Endodermal cell (in vitro differentiated cells): ENCODE data around the gene GTPBP1. TPM values are rescaled to one million over a fixed set of nuclear protein-coding genes. Genes with fewer than 3 reads are reported as not detected.
A peak's percentile ranks its signal among the peaks of the same experiment; 100 is the strongest.

Experiments used
- DNase-seq: peaks from one replicate; pipeline ENCODE4 v3.0.0-alpha.2; 2017
- H3K27ac ChIP-seq: 2 replicates; pipeline ENCODE4 v1.5.1; 2013; ENCODE audit warnings: mild to moderate bottlenecking, low read depth, low read length, moderate library complexity
- H3K27me3 ChIP-seq: 2 replicates; pipeline ENCODE4 v1.6.1; 2013; ENCODE audit warnings: mild to moderate bottlenecking, low read length, moderate library complexity; ENCODE audit not compliant: insufficient read depth, control insufficient read depth, poor library complexity, severe bottlenecking
- H3K36me3 ChIP-seq: 2 replicates; pipeline ENCODE4 v1.7.0; 2013; ENCODE audit warnings: mild to moderate bottlenecking, low read length, moderate library complexity; ENCODE audit not compliant: control insufficient read depth, insufficient read depth
- H3K4me1 ChIP-seq: one replicate; pipeline ENCODE4 v1.7.0; 2013; ENCODE audit warnings: low read length; ENCODE audit not compliant: control insufficient read depth, insufficient read depth
- H3K4me3 ChIP-seq: 2 replicates; pipeline ENCODE4 v1.5.1; 2013; ENCODE audit warnings: mild to moderate bottlenecking, low read length, moderate library complexity
- H3K9ac ChIP-seq: 2 replicates; pipeline ENCODE4 v1.6.1; 2013; ENCODE audit warnings: mild to moderate bottlenecking, low read length, moderate library complexity; ENCODE audit not compliant: poor library complexity, severe bottlenecking; ENCODE audit errors: extremely low read depth
- H3K9me3 ChIP-seq: 2 replicates; pipeline ENCODE4 v1.6.1; 2013; ENCODE audit warnings: mild to moderate bottlenecking, low read length, moderate library complexity; ENCODE audit not compliant: control insufficient read depth
- H3K27ac Mint-ChIP-seq: 2 replicates; pipeline ENCODE4 v1.8.0; 2020; ENCODE audit warnings: mixed read lengths
- H3K27me3 Mint-ChIP-seq: 2 replicates; pipeline ENCODE4 v1.8.0; 2021; ENCODE audit warnings: mild to moderate bottlenecking, mixed read lengths; ENCODE audit not compliant: insufficient read depth
- H3K36me3 Mint-ChIP-seq: 2 replicates; pipeline ENCODE4 v1.8.0; 2020; ENCODE audit warnings: low read depth, mixed read lengths
- H3K4me1 Mint-ChIP-seq: 2 replicates; pipeline ENCODE4 v1.8.0; 2020; ENCODE audit warnings: mixed read lengths
- H3K4me3 Mint-ChIP-seq: 2 replicates; pipeline ENCODE4 v1.8.0; 2020; ENCODE audit warnings: mild to moderate bottlenecking, moderate library complexity, mixed read lengths
- H3K9me3 Mint-ChIP-seq: 2 replicates; pipeline ENCODE4 v1.8.0; 2020; ENCODE audit warnings: mild to moderate bottlenecking, mixed read lengths
- CTCF ChIP-seq: fragments of 200-600 bp; sonication (generic); conservative IDR thresholded peaks from 2 replicates; pipeline ENCODE4 v1.5.0; 2021; ENCODE audit warnings: antibody characterized with exemption, mild to moderate bottlenecking
- WGBS, 2 experiments: methylation state at CpG; one replicate each; pipeline versions ENCODE4 v1.1.5 to v1.1.7; 2013; ENCODE audit warnings: missing lambda C conversion rate in 2 of 2, mixed read lengths in 1 of 2; ENCODE audit not compliant: insufficient coverage in 1 of 2, insufficient read length in 1 of 2; 5-methylcytosine and 5-hydroxymethylcytosine counted together
- total RNA-seq, 2 donors: library from RNA; stranded (reverse); fragmentation: NEBNext Ultra II Directional in 1 of 2; extraction: Animal tissue kit (Norgen Biotek cat#: 25700) in 1 of 2; gene quantifications; 2 replicates in 1 of 2; 3 replicates in 1 of 2; pipeline ENCODE4 v1.2.1, GENCODE V29; 2021

Gene GTPBP1
- total RNA-seq, 2 donors from 2014 or later = 79.0 to 86.1 TPM

- peaks cover 17% of the 10 kb centered on the region for H3K36me3 Mint-ChIP-seq
- peak overlapping the region; percentile 100 for H3K27ac Mint-ChIP-seq
- Histone ChIP-seq H3K27ac (peak overlapping the region; percentile 98), H3K9ac (peak overlapping the region; percentile 95), H3K36me3 (no peaks in the 10 kb centered on the region), H3K27me3 (no peaks in the 10 kb centered on the region), H3K4me3 (peak overlapping the region; percentile 90), H3K4me1 (peaks cover 5% of the 10 kb centered on the region), H3K9me3 (no peaks in the 10 kb centered on the region)
- H3K9me3 Mint-ChIP-seq = peaks cover 5% of the 10 kb centered on the region
- WGBS, 2 experiments = 16 to 18% methylated on average over 5 to 16 of the region's 16 CpGs
- TF ChIP-seq CTCF = no peak
- DNase-seq = peak; percentile 70
- peak overlapping the region; percentile 86 for H3K4me3 Mint-ChIP-seq
- no peaks in the 10 kb centered on the region for H3K27me3 Mint-ChIP-seq
- H3K4me1 Mint-ChIP-seq = peaks cover 9% of the 10 kb centered on the region
Observed at GRCh38 chr22:38657045-38657909, 48.5 kb upstream of the GTPBP1 start.

GRCh38 chr22:38674888-38675287 is 30.9 kb upstream of the GTPBP1 start:
- Mint-ChIP-seq H3K27me3 (no peaks in the 10 kb centered on the region), H3K9me3 (no peaks in the 10 kb centered on the region), H3K36me3 (peaks cover 30% of the 10 kb centered on the region), H3K4me1 (no peaks in the 10 kb centered on the region), H3K4me3 (no peak overlapping the region), H3K27ac (no peak overlapping the region)
- peaks cover 28% of the 10 kb centered on the region for H3K36me3 ChIP-seq
- H3K27ac ChIP-seq = no peak overlapping the region
- no peaks in the 10 kb centered on the region for H3K4me1 ChIP-seq
- H3K9ac ChIP-seq = no peak overlapping the region
- no peak for TF ChIP-seq CTCF
- H3K27me3 ChIP-seq = no peaks in the 10 kb centered on the region
- WGBS, 2 experiments = 94 to 100% methylated on average over 2 to 5 of the region's 5 CpGs
- no peak for DNase-seq
- no peak overlapping the region for H3K4me3 ChIP-seq
- no peaks in the 10 kb centered on the region for H3K9me3 ChIP-seq

- Histone ChIP-seq H3K4me3 (no peak overlapping the region), H3K36me3 (peaks cover 25% of the 10 kb centered on the region), H3K9me3 (no peaks in the 10 kb centered on the region), H3K4me1 (no peaks in the 10 kb centered on the region), H3K9ac (no peak overlapping the region), H3K27ac (no peak overlapping the region), H3K27me3 (no peaks in the 10 kb centered on the region)
- no peak for DNase-seq
- Mint-ChIP-seq H3K9me3 (no peaks in the 10 kb centered on the region), H3K4me3 (no peak overlapping the region), H3K27ac (no peak overlapping the region), H3K36me3 (peaks cover 27% of the 10 kb centered on the region), H3K27me3 (no peaks in the 10 kb centered on the region), H3K4me1 (no peaks in the 10 kb centered on the region)
- WGBS, 2 experiments = 91 to 98% methylated on average over 3 of the region's 3 CpGs
- TF ChIP-seq CTCF = no peak
Observed at GRCh38 chr22:38675833-38676232, 29.9 kb upstream of the GTPBP1 start.
